GM23338 (cell line): ENCODE results near the gene ABCD3. TPM values are rescaled to one million over a fixed set of nuclear protein-coding genes. Genes with fewer than 3 reads are reported as not detected.

Experiments
- ATAC-seq: fragments of 200-7000 bp; cut with Tn5 transposase; 3 replicates; pipeline ENCODE4 v1.9.1; 2020
- DNase-seq: peaks from one replicate; pipeline ENCODE4 v3.0.0-alpha.2; 2015; ENCODE audit warnings: low spot score
- H2AFZ ChIP-seq: fragments of 200-600 bp; sonication (generic); 2 replicates; pipeline ENCODE4 v1.8.0; 2016; ENCODE audit warnings: antibody characterized with exemption, mild to moderate bottlenecking, moderate library complexity
- H3F3A ChIP-seq: fragments of 200-600 bp; sonication (generic); replicated peaks from 2 replicates; pipeline ENCODE4 v1.8.0; 2017; ENCODE audit warnings: antibody characterized with exemption, mixed run types, low read depth
- H3K27ac ChIP-seq: fragments of 200-600 bp; sonication (generic); 2 replicates; pipeline ENCODE4 v1.6.1; 2016; ENCODE audit warnings: low read depth
- H3K27me3 ChIP-seq: fragments of 200-600 bp; sonication (generic); 2 replicates; pipeline ENCODE4 v1.8.0; 2016; ENCODE audit warnings: mild to moderate bottlenecking, mixed run types, moderate library complexity; ENCODE audit not compliant: insufficient read depth
- H3K36me3 ChIP-seq: fragments of 200-600 bp; sonication (generic); 2 replicates; pipeline ENCODE4 v1.8.0; 2016; ENCODE audit warnings: mild to moderate bottlenecking; ENCODE audit not compliant: insufficient read depth
- H3K4me1 ChIP-seq: fragments of 200-600 bp; sonication (generic); 2 replicates; pipeline ENCODE4 v1.8.0; 2016; ENCODE audit warnings: mild to moderate bottlenecking, moderate library complexity; ENCODE audit not compliant: insufficient read depth
- H3K4me2 ChIP-seq: fragments of 200-600 bp; sonication (generic); 2 replicates; pipeline ENCODE4 v1.7.1; 2017; ENCODE audit warnings: mixed run types
- H3K4me3 ChIP-seq: fragments of 200-600 bp; sonication (generic); 2 replicates; pipeline ENCODE4 v1.6.1; 2016; ENCODE audit warnings: mixed run types
- H3K79me2 ChIP-seq: fragments of 200-600 bp; sonication (generic); replicated peaks from 2 replicates; pipeline ENCODE4 v1.8.0; 2017; ENCODE audit warnings: mild to moderate bottlenecking; ENCODE audit not compliant: insufficient read depth
- H3K9me2 ChIP-seq: fragments of 200-600 bp; sonication (generic); 2 replicates; pipeline ENCODE4 v1.8.0; 2017; ENCODE audit not compliant: insufficient read depth
- H4K20me1 ChIP-seq: fragments of 200-600 bp; sonication (generic); replicated peaks from 2 replicates; pipeline ENCODE4 v1.8.0; 2017; ENCODE audit warnings: mild to moderate bottlenecking; ENCODE audit not compliant: insufficient read depth
- H3K27ac Mint-ChIP-seq: 2 replicates; pipeline ENCODE4 v1.8.0; 2020; ENCODE audit warnings: inconsistent platforms, mild to moderate bottlenecking, moderate library complexity, mixed read lengths
- H3K27me3 Mint-ChIP-seq: 3 replicates; pipeline ENCODE4 v1.8.0; 2022; ENCODE audit warnings: low read depth, mild to moderate bottlenecking, moderate library complexity, mixed read lengths, inconsistent platforms; ENCODE audit not compliant: insufficient read depth, poor library complexity
- H3K36me3 Mint-ChIP-seq: 3 replicates; pipeline ENCODE4 v1.8.0; 2021; ENCODE audit warnings: low read depth, mild to moderate bottlenecking, inconsistent platforms, moderate library complexity, mixed read lengths
- H3K4me1 Mint-ChIP-seq: 3 replicates; pipeline ENCODE4 v1.8.0; 2020; ENCODE audit warnings: mild to moderate bottlenecking, inconsistent platforms, mixed read lengths
- H3K4me3 Mint-ChIP-seq: 3 replicates; pipeline ENCODE4 v1.8.0; 2021; ENCODE audit warnings: moderate library complexity, mild to moderate bottlenecking, inconsistent platforms, mixed read lengths
- H3K9me3 Mint-ChIP-seq: 3 replicates; pipeline ENCODE4 v1.8.0; 2020; ENCODE audit warnings: moderate library complexity, mild to moderate bottlenecking, inconsistent platforms, mixed read lengths
- CREB1 ChIP-seq: fragments of 250-450 bp; sonication (Bioruptor Pico); IDR thresholded peaks from 2 replicates; pipeline ENCODE4 v1.5.0; 2020; ENCODE audit warnings: low read depth, mild to moderate bottlenecking, moderate library complexity
- CTCF ChIP-seq, 2 experiments: fragments of 200-600 bp in 1 of 2; sonication (generic) in 1 of 2; conservative IDR thresholded peaks; 2 replicates each; pipeline versions ENCODE4 v1.5.1 to v1.6.1; 2016 to 2017; ENCODE audit warnings: antibody characterized with exemption in 2 of 2, low read depth in 2 of 2, mild to moderate bottlenecking in 2 of 2, moderate library complexity in 1 of 2
- ETS1 ChIP-seq: IDR thresholded peaks from 2 replicates; pipeline ENCODE4 v1.6.1; 2016; ENCODE audit warnings: antibody characterized with exemption
- EZH2 ChIP-seq: fragments of 200-600 bp; sonication (generic); IDR thresholded peaks from one replicate; pipeline ENCODE4 v1.8.0; 2017; ENCODE audit warnings: antibody characterized with exemption, mild to moderate bottlenecking, low read depth; ENCODE audit not compliant: unreplicated experiment
- JUNB ChIP-seq: IDR thresholded peaks from one replicate; pipeline ENCODE4 v1.6.1; 2016; ENCODE audit warnings: antibody characterized with exemption; ENCODE audit not compliant: unreplicated experiment
- POLR2AphosphoS5 ChIP-seq: IDR thresholded peaks from 2 replicates; pipeline ENCODE4 v1.6.1; 2016; ENCODE audit warnings: antibody characterized with exemption, low read depth
- REST ChIP-seq: IDR thresholded peaks from one replicate; pipeline ENCODE4 v1.6.1; 2018; ENCODE audit warnings: antibody characterized with exemption; ENCODE audit not compliant: unreplicated experiment
- STAT1 ChIP-seq: IDR thresholded peaks from one replicate; pipeline ENCODE4 v1.6.1; 2016; ENCODE audit warnings: antibody characterized with exemption; ENCODE audit not compliant: unreplicated experiment
- ZNF331 ChIP-seq: fragments of 250-450 bp; sonication (Bioruptor Pico); IDR thresholded peaks from 2 replicates; pipeline ENCODE4 v1.5.0; 2020; ENCODE audit warnings: low read depth, mild to moderate bottlenecking, moderate library complexity
- ZNF462 ChIP-seq: fragments of 250-450 bp; sonication (Bioruptor Pico); IDR thresholded peaks from 2 replicates; pipeline ENCODE4 v1.5.0; 2020; ENCODE audit warnings: mild to moderate bottlenecking, moderate library complexity
- polyA plus RNA-seq: library from polyadenylated mRNA; unstranded; fragments of >200 nt; fragmentation: Nextera tagmentation; extraction: Ambion mirVana; gene quantifications from 2 replicates; pipeline ENCODE4 v1.2.1, GENCODE V29; 2016
- total RNA-seq: library from RNA; depleted of rRNA; stranded (reverse); fragments of >200 nt; shearing (Covaris generic); gene quantifications from 2 replicates; pipeline ENCODE4 v1.2.3, GENCODE V29; 2014

Gene ABCD3
- total and polyA plus RNA-seq, 2 experiments from 2014 or later: 12.3 to 24.0 TPM

- H3K27ac Mint-ChIP-seq: no peak overlapping the region
- no peaks in the 10 kb centered on the region for H3K9me2 ChIP-seq
- peak; percentile 11 for DNase-seq
- H3K27me3 Mint-ChIP-seq: peaks cover 11% of the 10 kb centered on the region
- H3K4me3 Mint-ChIP-seq: no peak overlapping the region
- no peaks in the 10 kb centered on the region for H3K9me3 Mint-ChIP-seq
- H3K4me1 Mint-ChIP-seq: peaks cover 13% of the 10 kb centered on the region; the same call in 2 of the 3 replicates
- ATAC-seq: no peak
- H4K20me1 ChIP-seq: peaks cover 16% of the 10 kb centered on the region
- H3K4me1 ChIP-seq: peaks cover 8% of the 10 kb centered on the region
- no peaks in the 10 kb centered on the region for H3K36me3 ChIP-seq
- no peaks in the 10 kb centered on the region for H3F3A ChIP-seq
- H2AFZ ChIP-seq: peak overlapping the region; percentile 52
- peaks cover 33% of the 10 kb centered on the region for H3K79me2 ChIP-seq
- H3K27me3 ChIP-seq: peaks cover 23% of the 10 kb centered on the region
- peak overlapping the region; percentile 92 for H3K4me3 ChIP-seq
- no peaks in the 10 kb centered on the region for H3K36me3 Mint-ChIP-seq
- no peak overlapping the region for H3K27ac ChIP-seq
- H3K4me2 ChIP-seq: peak overlapping the region; percentile 94
- no peak for TF ChIP-seq EZH2
- TF ChIP-seq POLR2AphosphoS5: no peak
- no peak for TF ChIP-seq JUNB
- no peak for TF ChIP-seq ETS1
- TF ChIP-seq STAT1: no peak
- TF ChIP-seq ZNF331 (CRISPR knock-in tag): no peak
- TF ChIP-seq CTCF (conservative IDR thresholded peaks at IDR 0.05; ENCODE audit: low read depth in 2 of 2): no peak
- TF ChIP-seq CREB1 (CRISPR knock-in tag): no peak
- TF ChIP-seq ZNF462 (CRISPR knock-in tag): no peak
- TF ChIP-seq REST: no peak
Measured at GRCh38 chr1:94416901-94417727, 1.1 kb upstream of the ABCD3 start.
